Measurements from ENCODE around the gene NBAS. TPM values are rescaled to one million over a fixed set of nuclear protein-coding genes. Genes with fewer than 3 reads are reported as not detected.

Gene NBAS
- total and polyA plus RNA-seq, 9 of the 15 experiments (the other 6 are each of a cell fraction or from before 2014, with no cell fraction given): 15.3 to 94.4 (median 69.9) TPM

GRCh38 chr2:15560988-15561573 is at the start of gene NBAS (continued):
- TF ChIP-seq ZNF384 (IDR thresholded peaks at IDR 0.05; ENCODE audit: low read depth, low read length): peak; percentile 10; the same call in 1 of the 2 replicates
- TF ChIP-seq ZNF449 (CRISPR knock-in tag; IDR thresholded peaks at IDR 0.05): no peak
- no peak for TF ChIP-seq ZNF668 (CRISPR knock-in tag; IDR thresholded peaks at IDR 0.05)
- TF ChIP-seq EP400 (IDR thresholded peaks at IDR 0.05): peak; percentile 74
- TF ChIP-seq ZNF395 (CRISPR knock-in tag; IDR thresholded peaks at IDR 0.05): no peak; the same call in 1 of the 2 replicates
- TF ChIP-seq ZNF551 (CRISPR knock-in tag; IDR thresholded peaks at IDR 0.05): no peak
- no peak for TF ChIP-seq ZNF146 (CRISPR knock-in tag; IDR thresholded peaks at IDR 0.05; ENCODE audit: unreplicated experiment)
- peak; percentile 29 to 64; a peak in 2 of 4 replicates for TF ChIP-seq TBL1XR1 (IDR thresholded peaks at IDR 0.05; ENCODE audit: low read length in 2 of 2)
- TF ChIP-seq ARID3A (IDR thresholded peaks at IDR 0.05; ENCODE audit: borderline replicate concordance, low read depth, low read length): 0 out of 2 replicates have a peak, but pooled peaks have one; percentile 23
- TF ChIP-seq ETS2 (tag; IDR thresholded peaks at IDR 0.05; ENCODE audit: borderline replicate concordance, poor library complexity, severe bottlenecking): no peak
- TF ChIP-seq RERE (CRISPR knock-in tag; IDR thresholded peaks at IDR 0.05; ENCODE audit: borderline replicate concordance): no peak
- peak; percentile 66; the same call in 1 of the 2 replicates for TF ChIP-seq POLR2AphosphoS5 (IDR thresholded peaks at IDR 0.05; ENCODE audit: control insufficient read depth, insufficient read depth, low read depth, low read length)
- TF ChIP-seq ZNF12 (CRISPR knock-in tag; IDR thresholded peaks at IDR 0.05): no peak
- TF ChIP-seq SMARCA4 (IDR thresholded peaks at IDR 0.05): no peak
- TF ChIP-seq GTF2F1 (IDR thresholded peaks at IDR 0.05; ENCODE audit: low read depth, low read length): no peak
- no peak for TF ChIP-seq TEAD2 (tag; IDR thresholded peaks at IDR 0.05)
- peak; percentile 2 to 29; a peak in 1 of 4 replicates for TF ChIP-seq TEAD1 (CRISPR knock-in tag; IDR thresholded peaks at IDR 0.05)

Measured in K562 (cell line).